Left hindlimb (tissue), 1 donor: ENCODE measurements around the gene PPFIBP2.

Source experiments
- DNase-seq: peaks from one replicate; pipeline ENCODE4 v3.0.0-alpha.2; 2018

Gene PPFIBP2

GRCh38 chr11:7605186-7605943, 91.6 kb downstream of the PPFIBP2 start:
- DNase-seq = no peak

- no peak for DNase-seq
Measured at GRCh38 chr11:7606496-7606895, 92.7 kb downstream of the PPFIBP2 start.

- no peak for DNase-seq
Measured at GRCh38 chr11:7609015-7609414, 95.2 kb downstream of the PPFIBP2 start.

GRCh38 chr11:7609521-7609920, 95.7 kb downstream of the PPFIBP2 start:
- no peak for DNase-seq

- no peak for DNase-seq
Measured at GRCh38 chr11:7610393-7610792, 96.6 kb downstream of the PPFIBP2 start.

- DNase-seq = no peak
Measured at GRCh38 chr11:7611411-7611810, 97.6 kb downstream of the PPFIBP2 start.

- DNase-seq = no peak
Measured at GRCh38 chr11:7612056-7612660, 98.4 kb downstream of the PPFIBP2 start.

GRCh38 chr11:7612661-7613393, 99.0 kb downstream of the PPFIBP2 start:
- DNase-seq = no peak

- DNase-seq = no peak
Measured at GRCh38 chr11:7613394-7613720, 99.6 kb downstream of the PPFIBP2 start.

- DNase-seq = no peak
Measured at GRCh38 chr11:7614656-7615055, 100.9 kb downstream of the PPFIBP2 start.

GRCh38 chr11:7617032-7617431, 103.2 kb downstream of the PPFIBP2 start:
- no peak for DNase-seq

- DNase-seq = no peak
Measured at GRCh38 chr11:7619322-7619721, 105.5 kb downstream of the PPFIBP2 start.

GRCh38 chr11:7621090-7621489, 107.3 kb downstream of the PPFIBP2 start:
- DNase-seq = no peak

GRCh38 chr11:7621554-7621953, 107.8 kb downstream of the PPFIBP2 start:
- DNase-seq = no peak

GRCh38 chr11:7622721-7623120, 108.9 kb downstream of the PPFIBP2 start:
- DNase-seq = no peak

- DNase-seq = no peak
Measured at GRCh38 chr11:7628660-7629059, 114.9 kb downstream of the PPFIBP2 start.

- DNase-seq = no peak
Measured at GRCh38 chr11:7630002-7630401, 116.2 kb downstream of the PPFIBP2 start.

GRCh38 chr11:7632211-7632610, 118.4 kb downstream of the PPFIBP2 start:
- no peak for DNase-seq

- no peak for DNase-seq
Measured at GRCh38 chr11:7635137-7635536, 121.3 kb downstream of the PPFIBP2 start.

GRCh38 chr11:7635708-7636107, 121.9 kb downstream of the PPFIBP2 start:
- no peak for DNase-seq

GRCh38 chr11:7636350-7636749, 122.6 kb downstream of the PPFIBP2 start:
- DNase-seq = no peak

GRCh38 chr11:7637447-7638157, 123.8 kb downstream of the PPFIBP2 start:
- peak; percentile 46 for DNase-seq
